ENCODE measurements around the gene BTBD10. TPM values are rescaled to one million over a fixed set of nuclear protein-coding genes. Genes with fewer than 3 reads are reported as not detected.
A peak's percentile ranks its signal among the peaks of the same experiment; 100 is the strongest.

Gene BTBD10
- total RNA-seq, 2 experiments from 2014 or later = 13.3 to 14.8 TPM

- no peak overlapping the region for H3K4me3 ChIP-seq (ENCODE audit: low read length)
- H3K9me3 Mint-ChIP-seq = no peaks in the 10 kb centered on the region
- H3K4me1 Mint-ChIP-seq (ENCODE audit: low read depth) = peaks cover 65% of the 10 kb centered on the region
- peak overlapping the region in 1 of 2 donors; percentile 19 for H3K27ac ChIP-seq (ENCODE audit: low read depth in 1 of 2, low read length in 2 of 2)
- peaks cover 44% of the 10 kb centered on the region for H3K4me1 ChIP-seq (ENCODE audit: insufficient read depth, low read length)
- TF ChIP-seq CTCF (IDR thresholded peaks at IDR 0.05) = no peak
- ATAC-seq (ENCODE audit: poor library complexity) = peak; percentile 61
- H3K36me3 Mint-ChIP-seq (ENCODE audit: low read depth) = no peaks in the 10 kb centered on the region
- no peaks in the 10 kb centered on the region for H3K9me3 ChIP-seq (ENCODE audit: control insufficient read depth in 1 of 2, insufficient read depth in 1 of 2, low read length in 2 of 2)
- H3K36me3 ChIP-seq (ENCODE audit: insufficient read depth, low read length) = peaks cover 7% of the 10 kb centered on the region
- DNase-seq = peak in 6 of 14 experiments; percentile 10 to 66 (median 49)
- peak overlapping the region; percentile 7 for H3K4me3 Mint-ChIP-seq
- H3K27me3 Mint-ChIP-seq = no peaks in the 10 kb centered on the region
- ChIA-PET POLR2A (no interaction called here), CTCF (no interaction called here)
- no peaks in the 10 kb centered on the region for H3K27me3 ChIP-seq (ENCODE audit: control insufficient read depth in 1 of 2, insufficient read depth in 2 of 2, low read length in 2 of 2)
- H3K27ac Mint-ChIP-seq = peak overlapping the region; percentile 72
- intact Hi-C loops (cut with DNase I, micrococcal nuclease) = loop anchor here in 1 of 2 experiments (5.0 kb wide), 3 partner anchors 57 to 1007 kb away; no protein-coding TSS in a partner anchor
Measured at GRCh38 chr11:13339195-13340153, 123.5 kb downstream of the BTBD10 start.

- Histone ChIP-seq H3K36me3 (ENCODE audit: insufficient read depth, low read length) (peaks cover 7% of the 10 kb centered on the region), H3K27ac (ENCODE audit: low read depth in 1 of 2, low read length in 2 of 2) (peak overlapping the region; percentile 11 to 14), H3K4me1 (ENCODE audit: insufficient read depth, low read length) (peaks cover 50% of the 10 kb centered on the region), H3K9me3 (ENCODE audit: control insufficient read depth in 1 of 2, insufficient read depth in 1 of 2, low read length in 2 of 2) (no peaks in the 10 kb centered on the region), H3K27me3 (ENCODE audit: control insufficient read depth in 1 of 2, insufficient read depth in 2 of 2, low read length in 2 of 2) (no peaks in the 10 kb centered on the region), H3K4me3 (ENCODE audit: low read length) (no peak overlapping the region)
- Mint-ChIP-seq H3K27me3 (no peaks in the 10 kb centered on the region), H3K4me1 (ENCODE audit: low read depth) (peaks cover 68% of the 10 kb centered on the region), H3K9me3 (no peaks in the 10 kb centered on the region), H3K27ac (peak overlapping the region; percentile 72), H3K36me3 (ENCODE audit: low read depth) (no peaks in the 10 kb centered on the region), H3K4me3 (peak overlapping the region; percentile 7)
- ChIA-PET CTCF (no interaction called here), POLR2A (interaction anchor here (1.1 kb wide), 1 partner anchor 59 kb away, joined by 4 read pairs; no protein-coding TSS in a partner anchor)
- intact Hi-C loops (cut with DNase I, micrococcal nuclease) = loop anchor here in 1 of 2 experiments (5.0 kb wide), 1 partner anchor 101 kb away; no protein-coding TSS in a partner anchor
- DNase-seq = no peak
- peak; percentile 22 for ATAC-seq (ENCODE audit: poor library complexity)
- no peak for TF ChIP-seq CTCF (IDR thresholded peaks at IDR 0.05)
Measured at GRCh38 chr11:13338427-13339069, 124.5 kb downstream of the BTBD10 start.

- Mint-ChIP-seq H3K36me3 (ENCODE audit: low read depth) (no peaks in the 10 kb centered on the region), H3K27ac (peak overlapping the region; percentile 72), H3K9me3 (no peaks in the 10 kb centered on the region), H3K27me3 (no peaks in the 10 kb centered on the region), H3K4me1 (ENCODE audit: low read depth) (peaks cover 73% of the 10 kb centered on the region), H3K4me3 (peak overlapping the region; percentile 22)
- TF ChIP-seq CTCF (IDR thresholded peaks at IDR 0.05) = no peak
- peak in 1 of 14 experiments; percentile 39 for DNase-seq
- CTCF ChIA-PET = interaction anchor here (0.8 kb wide), 1 partner anchor 64 kb away, joined by 3 read pairs; no protein-coding TSS in a partner anchor
- ATAC-seq (ENCODE audit: poor library complexity) = no peak
- POLR2A ChIA-PET = interaction anchor here (0.7 to 1.1 kb wide), 2 partner anchors 19 to 59 kb away, joined by 3 to 4 read pairs; no protein-coding TSS in a partner anchor
- Histone ChIP-seq H3K27me3 (ENCODE audit: control insufficient read depth in 1 of 2, insufficient read depth in 2 of 2, low read length in 2 of 2) (no peaks in the 10 kb centered on the region), H3K27ac (ENCODE audit: low read depth in 1 of 2, low read length in 2 of 2) (no peak overlapping the region), H3K4me3 (ENCODE audit: low read length) (no peak overlapping the region), H3K9me3 (ENCODE audit: control insufficient read depth in 1 of 2, insufficient read depth in 1 of 2, low read length in 2 of 2) (no peaks in the 10 kb centered on the region), H3K36me3 (ENCODE audit: insufficient read depth, low read length) (peaks cover 7% of the 10 kb centered on the region), H3K4me1 (ENCODE audit: insufficient read depth, low read length) (peaks cover 55% of the 10 kb centered on the region)
- intact Hi-C loops (cut with DNase I, micrococcal nuclease) = loop anchor here in 1 of 2 experiments (5.0 kb wide), 1 partner anchor 101 kb away; no protein-coding TSS in a partner anchor
Measured at GRCh38 chr11:13338019-13338426, 125.0 kb downstream of the BTBD10 start.

Measured in CD4-positive, alpha-beta T cell (primary cell).